Gastroesophageal sphincter (tissue), 4 donors: ENCODE measurements around the gene DYNC2H1. TPM values are rescaled to one million over a fixed set of nuclear protein-coding genes. Genes with fewer than 3 reads are reported as not detected.

Source experiments
- ATAC-seq: fragments of 150-250 bp; one replicate; pipeline ENCODE4 v1.9.1; 2016; ENCODE audit warnings: mild to moderate bottlenecking, moderate library complexity
- H3K27ac ChIP-seq, 4 donors: fragments of 200-600 bp; sonication (generic) in 3 of 4; 1 replicate in 3 of 4; 2 replicates in 1 of 4; pipeline ENCODE4 v1.5.1; 2016 to 2019
- H3K27me3 ChIP-seq: fragments of 200-600 bp; sonication (generic); one replicate; pipeline ENCODE4 v1.5.1; 2019
- H3K36me3 ChIP-seq, 2 donors: fragments of 200-600 bp; sonication (generic); one replicate each; pipeline ENCODE4 v1.5.1; 2019; ENCODE audit warnings: control low read depth in 1 of 2
- H3K4me1 ChIP-seq, 3 donors: fragments of 200-600 bp; sonication (generic); 1 replicate in 2 of 3; 2 replicates in 1 of 3; pipeline ENCODE4 v1.5.1; 2016 to 2019; ENCODE audit warnings: control low read depth in 2 of 3
- H3K4me3 ChIP-seq, 2 donors: fragments of 200-600 bp; sonication (generic); one replicate each; pipeline ENCODE4 v1.5.1; 2019; ENCODE audit warnings: mild to moderate bottlenecking in 1 of 2, moderate library complexity in 1 of 2
- H3K9me3 ChIP-seq, 3 donors: fragments of 200-600 bp; sonication (generic); one replicate each; pipeline ENCODE4 v1.5.1; 2017 to 2019; ENCODE audit warnings: control low read depth in 2 of 3
- EP300 ChIP-seq: sonication (generic); formaldehyde crosslinking; IDR thresholded peaks from one replicate; pipeline ENCODE4 v1.6.1; 2017; ENCODE audit warnings: antibody characterized with exemption, mild to moderate bottlenecking
- POLR2A ChIP-seq, 2 donors: fragments of 450-650 bp; IDR thresholded peaks; one replicate each; pipeline ENCODE4 v1.6.1; 2017; ENCODE audit warnings: antibody characterized with exemption in 2 of 2, mild to moderate bottlenecking in 2 of 2, moderate library complexity in 1 of 2
- POLR2AphosphoS5 ChIP-seq: sonication (generic); formaldehyde crosslinking; IDR thresholded peaks from one replicate; pipeline ENCODE4 v1.6.1; 2017; ENCODE audit warnings: antibody characterized with exemption
- WGBS, 2 donors: methylation state at CpG; one replicate each; pipeline ENCODE4 v1.1.5; 2018; ENCODE audit warnings: low coverage in 1 of 2; 5-methylcytosine and 5-hydroxymethylcytosine counted together
- total RNA-seq, 4 donors: library from RNA; depleted of rRNA; stranded (reverse); fragments of >200 nt; gene quantifications; one replicate each; pipeline ENCODE4 v1.1.0, GENCODE V29; 2016
- TF ChIP-seq, protein P1 (sequence below), 4 experiments: fragments of 200-600 bp in 2 of 4; fragments of 450-650 bp in 2 of 4; sonication (generic) in 1 of 4; IDR thresholded peaks; one replicate each; pipeline ENCODE4 v1.5.1; 2017 to 2019; ENCODE audit warnings: antibody characterized with exemption in 4 of 4, mild to moderate bottlenecking in 2 of 4, moderate library complexity in 2 of 4

Gene DYNC2H1
- total RNA-seq, 4 donors from 2014 or later = 11.5 to 26.7 (median 18.1) TPM

DNA sequence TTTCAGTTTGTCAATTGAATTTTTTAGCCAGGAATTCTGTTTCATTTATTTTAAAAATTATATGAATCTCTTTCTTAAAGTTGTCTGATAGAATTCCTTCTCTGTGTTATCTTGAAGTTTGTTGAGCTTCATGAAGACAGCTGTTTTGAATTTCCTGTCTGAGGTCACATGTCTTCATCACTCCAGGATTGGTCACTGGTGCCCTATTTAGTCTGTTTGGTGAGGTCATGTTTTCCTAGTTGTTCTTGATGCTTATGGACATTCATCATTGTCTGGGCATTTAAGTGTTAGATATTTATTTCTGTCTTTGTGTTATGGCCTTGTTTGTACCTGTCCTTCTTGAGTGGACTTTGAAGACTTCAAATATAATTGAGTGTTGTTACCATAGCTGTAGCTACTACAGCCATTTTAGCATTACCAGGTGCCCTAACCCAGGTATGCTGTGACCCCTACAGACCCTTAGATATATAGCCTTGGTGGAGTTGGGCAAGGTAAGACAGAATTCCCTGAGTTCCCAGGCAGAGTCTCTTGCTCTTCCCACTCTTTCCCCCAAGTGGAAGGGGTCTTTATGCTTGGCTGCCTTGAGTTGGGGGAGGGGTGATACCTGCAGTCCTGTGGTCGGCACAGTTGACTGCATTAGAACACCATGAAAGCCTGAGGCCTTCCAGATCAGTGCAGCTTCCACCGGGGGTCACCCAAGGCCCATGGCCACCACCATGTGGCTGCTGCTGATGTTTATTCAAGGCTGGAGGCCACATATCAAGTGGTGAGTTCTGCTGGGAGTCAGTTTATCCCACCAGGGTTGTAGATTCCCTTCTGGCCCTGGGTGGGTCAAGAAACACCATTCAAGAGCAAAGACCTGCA is 229.6 kb downstream of the DYNC2H1 start:
- 80% methylated on average over 1 of the region's 2 CpGs; no CpG with 5 or more reads in 1 of the 2 donors for WGBS, 2 donors
- no peak for ATAC-seq
- no peak for TF ChIP-seq EP300
- no peak for TF ChIP-seq POLR2AphosphoS5
- TF ChIP-seq, protein P1, sequence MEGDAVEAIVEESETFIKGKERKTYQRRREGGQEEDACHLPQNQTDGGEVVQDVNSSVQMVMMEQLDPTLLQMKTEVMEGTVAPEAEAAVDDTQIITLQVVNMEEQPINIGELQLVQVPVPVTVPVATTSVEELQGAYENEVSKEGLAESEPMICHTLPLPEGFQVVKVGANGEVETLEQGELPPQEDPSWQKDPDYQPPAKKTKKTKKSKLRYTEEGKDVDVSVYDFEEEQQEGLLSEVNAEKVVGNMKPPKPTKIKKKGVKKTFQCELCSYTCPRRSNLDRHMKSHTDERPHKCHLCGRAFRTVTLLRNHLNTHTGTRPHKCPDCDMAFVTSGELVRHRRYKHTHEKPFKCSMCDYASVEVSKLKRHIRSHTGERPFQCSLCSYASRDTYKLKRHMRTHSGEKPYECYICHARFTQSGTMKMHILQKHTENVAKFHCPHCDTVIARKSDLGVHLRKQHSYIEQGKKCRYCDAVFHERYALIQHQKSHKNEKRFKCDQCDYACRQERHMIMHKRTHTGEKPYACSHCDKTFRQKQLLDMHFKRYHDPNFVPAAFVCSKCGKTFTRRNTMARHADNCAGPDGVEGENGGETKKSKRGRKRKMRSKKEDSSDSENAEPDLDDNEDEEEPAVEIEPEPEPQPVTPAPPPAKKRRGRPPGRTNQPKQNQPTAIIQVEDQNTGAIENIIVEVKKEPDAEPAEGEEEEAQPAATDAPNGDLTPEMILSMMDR (IDR thresholded peaks at IDR 0.05) = no peak
- TF ChIP-seq POLR2A (IDR thresholded peaks at IDR 0.05) = no peak
- Histone ChIP-seq H3K36me3 (peaks cover 0 to 5% of the 10 kb centered on the region in 2 donors), H3K27ac (no peak overlapping the region), H3K4me1 (no peaks in the 10 kb centered on the region), H3K9me3 (no peaks in the 10 kb centered on the region), H3K4me3 (no peak overlapping the region), H3K27me3 (no peaks in the 10 kb centered on the region)

DNA sequence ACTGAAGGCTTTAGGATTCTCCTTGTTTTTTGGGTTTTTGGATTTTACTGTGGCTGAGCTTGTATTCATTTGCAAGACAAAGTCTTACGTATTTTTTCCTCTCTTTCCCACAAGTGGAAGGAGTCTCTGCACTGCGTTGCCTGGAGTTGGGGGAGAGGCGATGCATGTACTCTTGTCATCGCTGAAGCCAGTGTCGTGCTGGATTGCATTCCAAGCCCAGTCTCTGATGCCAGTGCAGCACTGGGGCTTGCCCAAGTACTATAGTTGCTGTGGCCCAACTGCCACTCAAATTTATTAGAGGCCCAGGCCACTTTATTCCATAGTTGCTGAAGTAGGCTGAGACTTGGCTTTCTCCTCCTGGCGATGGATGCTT is 230.2 kb downstream of the DYNC2H1 start:
- no peak for ATAC-seq
- H3K27ac ChIP-seq = no peak overlapping the region
- H3K4me3 ChIP-seq = no peak overlapping the region
- H3K36me3 ChIP-seq = peaks cover 0 to 5% of the 10 kb centered on the region in 2 donors
- 78 to 90% methylated on average over 2 to 5 of the region's 6 CpGs for WGBS, 2 donors
- H3K4me1 ChIP-seq = no peaks in the 10 kb centered on the region
- H3K9me3 ChIP-seq = no peaks in the 10 kb centered on the region
- H3K27me3 ChIP-seq = no peaks in the 10 kb centered on the region
- TF ChIP-seq, protein P1 (IDR thresholded peaks at IDR 0.05) = no peak
- no peak for TF ChIP-seq POLR2A (IDR thresholded peaks at IDR 0.05)
- TF ChIP-seq EP300 = no peak
- no peak for TF ChIP-seq POLR2AphosphoS5

DNA sequence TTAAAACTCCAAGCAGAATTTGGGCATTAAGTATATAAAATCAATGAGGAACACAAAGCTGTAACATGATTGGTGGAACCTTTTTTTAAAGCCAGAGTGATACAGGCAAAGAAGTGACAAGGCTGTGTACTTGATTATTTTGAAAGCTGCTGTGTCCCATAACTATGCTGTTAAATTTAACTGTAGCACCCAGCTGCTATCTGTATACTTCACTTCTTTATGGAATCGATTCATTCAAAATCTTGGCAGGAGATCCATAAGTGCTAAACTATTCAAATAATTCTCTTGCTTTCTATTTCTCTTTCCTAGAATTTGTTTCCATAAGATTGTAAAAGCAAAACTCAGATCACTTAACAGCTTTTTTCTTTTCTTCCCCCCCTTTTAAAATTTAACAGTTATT is 231.7 kb downstream of the DYNC2H1 start:
- Histone ChIP-seq H3K9me3 (no peaks in the 10 kb centered on the region), H3K27ac (no peak overlapping the region), H3K36me3 (peaks cover 0 to 5% of the 10 kb centered on the region in 2 donors), H3K4me3 (no peak overlapping the region), H3K27me3 (no peaks in the 10 kb centered on the region), H3K4me1 (no peaks in the 10 kb centered on the region)
- no peak for ATAC-seq
- TF ChIP-seq, protein P1 (IDR thresholded peaks at IDR 0.05) = no peak
- TF ChIP-seq POLR2AphosphoS5 (no peak), POLR2A (IDR thresholded peaks at IDR 0.05) (no peak), EP300 (no peak)
- WGBS, 2 donors = 40 to 50% methylated on average over 1 of the region's 1 CpG

DNA sequence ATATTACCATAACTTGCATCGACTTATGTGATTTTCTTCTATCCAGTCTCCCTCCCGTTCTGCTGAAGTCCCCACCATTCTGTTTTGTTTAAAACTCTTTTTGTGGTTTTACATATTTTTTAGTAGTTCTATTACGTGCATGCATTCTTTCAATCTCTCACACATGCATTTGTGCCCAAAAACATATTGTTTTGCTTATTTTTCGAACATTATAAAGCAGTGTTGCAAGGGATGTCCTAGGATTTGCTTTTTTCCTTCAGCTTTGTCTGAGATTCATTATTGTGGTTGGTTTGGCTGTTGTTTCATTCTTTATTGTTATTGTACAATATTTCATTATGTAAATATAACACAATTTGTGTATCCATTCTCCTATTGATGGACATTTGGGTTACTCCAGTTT is 235.7 kb downstream of the DYNC2H1 start:
- H3K9me3 ChIP-seq = no peaks in the 10 kb centered on the region
- ATAC-seq = no peak
- no peaks in the 10 kb centered on the region for H3K4me1 ChIP-seq
- H3K4me3 ChIP-seq = no peak overlapping the region
- H3K27ac ChIP-seq = no peak overlapping the region
- peaks cover 0 to 5% of the 10 kb centered on the region in 2 donors for H3K36me3 ChIP-seq
- 33 to 95% methylated on average over 4 of the region's 4 CpGs for WGBS, 2 donors
- no peaks in the 10 kb centered on the region for H3K27me3 ChIP-seq
- TF ChIP-seq, protein P1 (IDR thresholded peaks at IDR 0.05) = no peak
- TF ChIP-seq POLR2AphosphoS5 (no peak), EP300 (no peak), POLR2A (IDR thresholded peaks at IDR 0.05) (no peak)

DNA sequence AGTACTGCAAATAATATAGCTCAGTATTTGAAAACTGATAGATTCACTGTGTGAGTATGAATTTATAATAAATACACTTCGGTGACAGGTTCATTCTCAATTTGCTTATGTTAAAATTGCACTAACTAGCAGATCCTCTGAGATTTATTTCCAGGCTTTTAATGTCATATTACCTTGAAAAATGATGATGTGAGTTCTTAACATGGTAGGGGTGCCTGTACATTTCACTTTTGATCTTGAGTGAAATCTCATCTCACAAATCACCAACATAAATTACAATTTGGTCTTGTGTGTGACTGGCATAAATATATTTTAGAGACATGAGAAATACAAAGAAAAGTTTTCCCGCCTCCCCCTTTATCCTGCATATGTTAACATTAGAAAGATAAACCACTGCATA is 240.4 kb downstream of the DYNC2H1 start:
- H3K27me3 ChIP-seq = no peaks in the 10 kb centered on the region
- WGBS, 2 donors = 80 to 92% methylated on average over 2 of the region's 2 CpGs
- TF ChIP-seq POLR2AphosphoS5 (no peak), EP300 (no peak), POLR2A (IDR thresholded peaks at IDR 0.05) (no peak)
- TF ChIP-seq, protein P1 (IDR thresholded peaks at IDR 0.05) = no peak
- no peak overlapping the region for H3K27ac ChIP-seq
- no peaks in the 10 kb centered on the region for H3K9me3 ChIP-seq
- ATAC-seq = no peak
- H3K4me1 ChIP-seq = no peaks in the 10 kb centered on the region
- no peak overlapping the region for H3K4me3 ChIP-seq
- no peaks in the 10 kb centered on the region for H3K36me3 ChIP-seq
